Gastrocnemius medialis (tissue), 4 donors: Measurements from ENCODE around the gene SPRYD3. TPM values are rescaled to one million over a fixed set of nuclear protein-coding genes. Genes with fewer than 3 reads are reported as not detected.

Source experiments
- ATAC-seq, 2 donors: fragments of 150-250 bp; one replicate each; pipeline ENCODE4 v1.9.1; 2016
- DNase-seq, 2 donors: peaks; one replicate each; pipeline ENCODE4 v3.0.0-alpha.2; 2019
- H3K27ac ChIP-seq, 4 donors: fragments of 200-600 bp; sonication (generic); 1 replicate in 1 of 4; 2 replicates in 3 of 4; pipeline ENCODE4 v1.5.1; 2016 to 2018; ENCODE audit warnings: mild to moderate bottlenecking in 2 of 4, moderate library complexity in 1 of 4
- H3K27me3 ChIP-seq, 3 donors: fragments of 200-600 bp; sonication (generic) in 2 of 3; 1 replicate in 1 of 3; 2 replicates in 2 of 3; pipeline versions ENCODE4 v1.5.1 to v1.6.0; 2016 to 2019; ENCODE audit warnings: mild to moderate bottlenecking in 1 of 3, moderate library complexity in 1 of 3
- H3K36me3 ChIP-seq, 2 donors: fragments of 200-600 bp; sonication (generic) in 1 of 2; one replicate each; pipeline ENCODE4 v1.5.1; 2017 to 2018
- H3K4me1 ChIP-seq, 2 donors: fragments of 200-600 bp; sonication (generic) in 1 of 2; one replicate each; pipeline ENCODE4 v1.5.1; 2016 to 2017; ENCODE audit warnings: mild to moderate bottlenecking in 2 of 2
- H3K4me3 ChIP-seq, 4 donors: fragments of 200-600 bp; sonication (generic) in 3 of 4; 1 replicate in 1 of 4; 2 replicates in 3 of 4; pipeline ENCODE4 v1.5.1; 2016 to 2019; ENCODE audit warnings: mild to moderate bottlenecking in 2 of 4
- H3K9me3 ChIP-seq, 3 donors: fragments of 200-600 bp; sonication (generic) in 2 of 3; 1 replicate in 1 of 3; 2 replicates in 2 of 3; pipeline ENCODE4 v1.5.1; 2016 to 2019
- POLR2A ChIP-seq, 2 donors: fragments of 450-650 bp; IDR thresholded peaks; one replicate each; pipeline ENCODE4 v1.6.1; 2017; ENCODE audit warnings: antibody characterized with exemption in 2 of 2, mild to moderate bottlenecking in 2 of 2, moderate library complexity in 2 of 2
- in situ Hi-C, 4 donors: fragments of 200-750 bp; cut with MboI; loops; one replicate each; pipeline versions ENCODE4 v1.15.0 to v1.8.0; 2017; ENCODE audit warnings: low sequenced_read_pairs in 4 of 4
- intact Hi-C: fragments of 100-400 bp; cut with DNase I; formaldehyde crosslinking; loops from one replicate; pipeline ENCODE4 v1.15.1; 2023; ENCODE audit warnings: low total_unique reads
- total RNA-seq, 4 donors: library from RNA; depleted of rRNA; stranded (reverse); fragments of >200 nt; gene quantifications; one replicate each; pipeline versions ENCODE4 v1.1.0 to v1.2.3, GENCODE V29; 2016
- TF ChIP-seq, protein P1 (sequence below), 5 experiments: fragments of 450-650 bp in 3 of 5; fragments of 200-600 bp in 2 of 5; sonication (generic) in 2 of 5; IDR thresholded peaks in 4 of 5; conservative IDR thresholded peaks in 1 of 5; 1 replicate in 4 of 5; 2 replicates in 1 of 5; pipeline ENCODE4 v1.5.1; 2016 to 2019; ENCODE audit warnings: antibody characterized with exemption in 5 of 5, mild to moderate bottlenecking in 3 of 5, moderate library complexity in 3 of 5

Gene SPRYD3
- total RNA-seq, 4 donors from 2014 or later, result 15.9 to 29.5 (median 25.5) TPM

GRCh38 chr12:53062011-53062961 is 16.9 kb downstream of the SPRYD3 start:
- H3K27ac ChIP-seq, result peak overlapping the region; percentile 71 to 74 (median 74)
- peaks cover 0 to 72% of the 10 kb centered on the region in 2 donors for H3K36me3 ChIP-seq
- peak in 1 of 2 donors; percentile 18 for DNase-seq
- H3K27me3 ChIP-seq, result no peaks in the 10 kb centered on the region
- intact Hi-C loops, result no loop called here
- TF ChIP-seq POLR2A (IDR thresholded peaks at IDR 0.05), result no peak
- TF ChIP-seq, protein P1, sequence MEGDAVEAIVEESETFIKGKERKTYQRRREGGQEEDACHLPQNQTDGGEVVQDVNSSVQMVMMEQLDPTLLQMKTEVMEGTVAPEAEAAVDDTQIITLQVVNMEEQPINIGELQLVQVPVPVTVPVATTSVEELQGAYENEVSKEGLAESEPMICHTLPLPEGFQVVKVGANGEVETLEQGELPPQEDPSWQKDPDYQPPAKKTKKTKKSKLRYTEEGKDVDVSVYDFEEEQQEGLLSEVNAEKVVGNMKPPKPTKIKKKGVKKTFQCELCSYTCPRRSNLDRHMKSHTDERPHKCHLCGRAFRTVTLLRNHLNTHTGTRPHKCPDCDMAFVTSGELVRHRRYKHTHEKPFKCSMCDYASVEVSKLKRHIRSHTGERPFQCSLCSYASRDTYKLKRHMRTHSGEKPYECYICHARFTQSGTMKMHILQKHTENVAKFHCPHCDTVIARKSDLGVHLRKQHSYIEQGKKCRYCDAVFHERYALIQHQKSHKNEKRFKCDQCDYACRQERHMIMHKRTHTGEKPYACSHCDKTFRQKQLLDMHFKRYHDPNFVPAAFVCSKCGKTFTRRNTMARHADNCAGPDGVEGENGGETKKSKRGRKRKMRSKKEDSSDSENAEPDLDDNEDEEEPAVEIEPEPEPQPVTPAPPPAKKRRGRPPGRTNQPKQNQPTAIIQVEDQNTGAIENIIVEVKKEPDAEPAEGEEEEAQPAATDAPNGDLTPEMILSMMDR (IDR thresholded peaks at IDR 0.05 in 4 of 5, conservative IDR thresholded peaks at IDR 0.05 in 1 of 5), result no peak
- in situ Hi-C loops, result loop anchor here in 2 of 4 donors (10.0 to 25.0 kb wide), 2 partner anchors 123 to 125 kb away; partner anchors contain the start of genes CSAD (in 2 of the 2) and ZNF740 (in 2 of the 2)
- no peak for ATAC-seq
- H3K4me1 ChIP-seq, result peaks cover 33 to 57% of the 10 kb centered on the region in 2 donors
- no peak overlapping the region for H3K4me3 ChIP-seq
- H3K9me3 ChIP-seq, result no peaks in the 10 kb centered on the region

DNA sequence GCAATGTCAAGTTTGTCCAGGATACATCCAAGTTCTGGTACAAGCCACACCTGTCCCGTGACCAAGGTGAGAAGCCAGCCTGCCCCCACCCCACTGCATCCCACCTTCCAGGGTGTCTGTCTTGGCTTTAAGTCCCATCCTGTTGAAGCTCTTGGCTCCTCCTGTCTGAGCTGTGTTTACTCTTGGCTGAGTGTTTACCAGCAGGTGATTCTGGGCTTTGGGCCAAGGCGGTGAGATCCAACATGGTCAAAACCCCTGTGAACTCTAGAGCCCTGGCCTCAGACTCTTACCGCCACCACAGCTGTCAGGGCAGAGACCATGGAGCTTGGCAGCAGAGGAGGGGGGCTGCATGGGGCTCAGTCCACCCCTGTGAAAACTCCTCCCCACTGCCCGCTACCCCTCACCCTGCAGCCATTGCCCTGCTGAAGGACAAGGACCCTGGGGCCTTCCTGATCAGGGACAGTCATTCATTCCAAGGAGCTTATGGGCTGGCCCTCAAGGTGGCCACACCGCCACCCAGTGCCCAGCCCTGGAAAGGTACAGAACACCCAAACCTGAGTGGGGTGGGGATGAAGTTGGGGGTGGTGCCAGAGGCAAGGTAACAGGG is 17.7 kb downstream of the SPRYD3 start:
- Histone ChIP-seq H3K9me3 (no peaks in the 10 kb centered on the region), H3K27ac (peak overlapping the region; percentile 71 to 74 (median 74)), H3K4me1 (peaks cover 33 to 55% of the 10 kb centered on the region in 2 donors), H3K36me3 (peaks cover 0 to 72% of the 10 kb centered on the region in 2 donors), H3K27me3 (no peaks in the 10 kb centered on the region), H3K4me3 (no peak overlapping the region)
- peak in 1 of 2 donors; percentile 18 for DNase-seq
- TF ChIP-seq, protein P1 (IDR thresholded peaks at IDR 0.05 in 4 of 5, conservative IDR thresholded peaks at IDR 0.05 in 1 of 5), result no peak
- TF ChIP-seq POLR2A (IDR thresholded peaks at IDR 0.05), result no peak
- intact Hi-C loops, result no loop called here
- no peak for ATAC-seq
- in situ Hi-C loops, result loop anchor here in 2 of 4 donors (10.0 to 25.0 kb wide), 2 partner anchors 123 to 126 kb away; partner anchors contain the start of genes CSAD (in 2 of the 2) and ZNF740 (in 2 of the 2)

GRCh38 chr12:53060721-53061276 is 18.4 kb downstream of the SPRYD3 start:
- H3K4me1 ChIP-seq, result peaks cover 32 to 50% of the 10 kb centered on the region in 2 donors
- H3K36me3 ChIP-seq, result peaks cover 0 to 73% of the 10 kb centered on the region in 2 donors
- H3K27me3 ChIP-seq, result no peaks in the 10 kb centered on the region
- TF ChIP-seq, protein P1 (IDR thresholded peaks at IDR 0.05 in 4 of 5, conservative IDR thresholded peaks at IDR 0.05 in 1 of 5), result no peak
- no peak for TF ChIP-seq POLR2A (IDR thresholded peaks at IDR 0.05)
- H3K9me3 ChIP-seq, result no peaks in the 10 kb centered on the region
- in situ Hi-C loops, result loop anchor here in 2 of 4 donors (10.0 to 25.0 kb wide), 2 partner anchors 124 to 127 kb away; partner anchors contain the start of genes CSAD (in 2 of the 2) and ZNF740 (in 2 of the 2)
- H3K4me3 ChIP-seq, result no peak overlapping the region
- intact Hi-C loops, result no loop called here
- H3K27ac ChIP-seq, result peak overlapping the region; percentile 71 to 74 (median 74)
- ATAC-seq (no peak), DNase-seq (no peak)

DNA sequence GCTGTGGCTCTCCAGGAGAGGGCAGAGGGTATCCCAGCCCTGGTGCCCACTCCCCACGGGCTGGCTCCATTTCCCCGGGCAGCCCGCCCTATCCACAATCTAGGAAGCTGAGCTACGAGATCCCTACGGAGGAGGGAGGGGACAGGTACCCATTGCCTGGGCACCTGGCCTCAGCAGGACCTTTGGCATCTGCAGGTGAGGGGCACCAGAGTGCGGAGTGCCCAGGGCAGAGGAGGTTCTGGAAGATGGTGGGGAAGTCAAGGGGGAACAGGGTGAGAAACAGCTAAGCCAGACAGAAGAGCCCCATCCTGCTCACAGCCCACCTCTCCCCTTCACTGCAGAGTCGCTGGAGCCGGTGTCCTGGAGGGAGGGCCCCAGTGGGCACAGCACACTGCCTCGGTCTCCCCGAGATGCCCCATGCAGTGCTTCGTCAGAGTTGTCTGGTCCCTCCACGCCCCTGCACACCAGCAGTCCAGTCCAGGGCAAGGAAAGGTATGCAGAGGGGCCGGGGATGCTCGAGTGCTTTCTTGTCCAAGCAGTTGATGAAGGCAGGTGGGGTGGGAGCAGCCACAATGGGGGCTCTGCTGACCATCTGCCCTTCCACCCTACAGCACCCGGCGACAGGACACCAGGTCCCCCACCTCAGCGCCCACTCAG is 19.0 kb downstream of the SPRYD3 start:
- DNase-seq (no peak), ATAC-seq (no peak)
- no peaks in the 10 kb centered on the region for H3K9me3 ChIP-seq
- no peaks in the 10 kb centered on the region for H3K27me3 ChIP-seq
- peak overlapping the region; percentile 71 to 74 (median 74) for H3K27ac ChIP-seq
- peaks cover 0 to 73% of the 10 kb centered on the region in 2 donors for H3K36me3 ChIP-seq
- TF ChIP-seq POLR2A (IDR thresholded peaks at IDR 0.05), result no peak
- TF ChIP-seq, protein P1 (IDR thresholded peaks at IDR 0.05 in 4 of 5, conservative IDR thresholded peaks at IDR 0.05 in 1 of 5), result no peak
- H3K4me3 ChIP-seq, result no peak overlapping the region
- peaks cover 31 to 50% of the 10 kb centered on the region in 2 donors for H3K4me1 ChIP-seq
- in situ Hi-C loops, result loop anchor here in 2 of 4 donors (10.0 to 25.0 kb wide), 2 partner anchors 125 to 127 kb away; partner anchors contain the start of genes CSAD (in 2 of the 2) and ZNF740 (in 2 of the 2)
- intact Hi-C loops, result no loop called here
